Esophagus squamous epithelium (tissue), 5 donors: Measurements from ENCODE around the gene SSTR3. TPM values are rescaled to one million over a fixed set of nuclear protein-coding genes. Genes with fewer than 3 reads are reported as not detected.

Experiments used
- DNase-seq: peaks from one replicate; lab custom pipeline; 2025; lab: John Stamatoyannopoulos, UW
- H3K27ac ChIP-seq, 4 donors: fragments of 200-600 bp; sonication (generic); one replicate each; pipeline ENCODE4 v1.5.1; 2016 to 2019; ENCODE audit warnings: mild to moderate bottlenecking in 1 of 4
- H3K27me3 ChIP-seq, 4 donors: fragments of 200-600 bp; sonication (generic); 1 replicate in 3 of 4; 2 replicates in 1 of 4; pipeline versions ENCODE4 v1.5.1 to v1.6.0; 2017 to 2021; ENCODE audit warnings: antibody characterized with exemption in 1 of 4
- H3K36me3 ChIP-seq, 3 donors: fragments of 200-600 bp; sonication (generic); one replicate each; pipeline ENCODE4 v1.5.1; 2016 to 2019
- H3K4me1 ChIP-seq, 3 donors: fragments of 200-600 bp; sonication (generic); one replicate each; pipeline ENCODE4 v1.5.1; 2017 to 2019
- H3K4me3 ChIP-seq, 4 donors: fragments of 200-600 bp; sonication (generic); 1 replicate in 3 of 4; 2 replicates in 1 of 4; pipeline ENCODE4 v1.5.1; 2016 to 2019; ENCODE audit warnings: mild to moderate bottlenecking in 2 of 4, moderate library complexity in 1 of 4
- H3K9me3 ChIP-seq, 3 donors: fragments of 200-600 bp; sonication (generic); one replicate each; pipeline ENCODE4 v1.5.1; 2016 to 2019
- POLR2A ChIP-seq, 4 donors: fragments of 450-650 bp; IDR thresholded peaks; one replicate each; pipeline ENCODE4 v1.6.1; 2017; ENCODE audit warnings: antibody characterized with exemption in 4 of 4, mild to moderate bottlenecking in 4 of 4, moderate library complexity in 3 of 4
- WGBS, 2 donors: methylation state at CpG; one replicate each; pipeline ENCODE4 v1.1.5; 2018; 5-methylcytosine and 5-hydroxymethylcytosine counted together
- intact Hi-C: fragments of 100-400 bp; cut with DNase I; formaldehyde crosslinking; loops from one replicate; pipeline ENCODE4 v1.15.0; 2022
- total RNA-seq, 4 donors: library from RNA; depleted of rRNA; stranded (reverse); fragments of >200 nt; gene quantifications; one replicate each; pipeline ENCODE4 v1.1.0, GENCODE V29; 2016
- TF ChIP-seq, protein P1 (sequence below), 6 experiments: fragments of 450-650 bp in 4 of 6; fragments of 200-600 bp in 2 of 6; sonication (generic) in 2 of 6; IDR thresholded peaks; one replicate each; pipeline ENCODE4 v1.5.1; 2016 to 2019; ENCODE audit warnings: antibody characterized with exemption in 6 of 6, mild to moderate bottlenecking in 4 of 6, moderate library complexity in 4 of 6
- donor health status: DM: yes; HTN: yes; CAD: no.

SSTR3 gene
- total RNA-seq, 4 donors from 2014 or later: not detected

DNA sequence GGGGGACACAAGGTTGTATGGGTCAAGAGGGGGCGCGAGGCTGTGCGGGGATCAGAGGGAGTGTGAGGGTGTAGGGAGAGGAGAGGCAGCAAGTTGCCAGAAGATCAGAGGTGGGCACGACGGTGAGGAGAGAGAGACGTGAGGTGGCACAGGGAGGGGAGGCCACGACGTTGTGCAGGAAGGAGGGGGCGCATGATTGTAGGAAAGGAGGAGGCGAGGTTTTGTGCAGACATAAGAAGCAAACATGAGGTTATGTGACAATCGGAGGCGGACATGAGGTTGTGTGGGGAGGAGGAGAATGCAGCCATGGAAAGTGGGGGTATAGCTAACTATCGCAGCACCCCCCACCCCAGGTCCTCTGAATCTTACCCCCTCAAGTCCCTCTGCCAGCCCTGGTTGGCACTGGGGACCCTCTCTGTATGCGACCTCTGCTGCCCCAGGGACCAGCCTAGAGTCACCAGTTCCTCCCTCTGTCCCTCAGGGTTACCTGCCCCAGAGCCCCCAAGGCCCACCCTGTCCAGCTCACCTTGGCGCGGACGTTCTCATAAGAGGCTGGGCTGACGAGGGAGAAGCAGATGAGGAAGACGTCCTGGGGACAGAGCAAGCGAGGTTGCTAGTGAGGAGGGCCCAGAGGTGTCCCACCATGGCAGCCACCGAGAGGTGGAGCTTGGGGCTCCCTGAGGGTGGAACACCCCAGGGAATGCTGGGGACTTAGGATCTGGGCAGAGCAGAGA is 19.3 kb upstream of the SSTR3 start:
- 70 to 76% methylated on average over 14 to 15 of the region's 21 CpGs for WGBS, 2 donors
- no peaks in the 10 kb centered on the region for H3K36me3 ChIP-seq
- H3K4me1 ChIP-seq: peaks cover 13 to 56% (median 15%) of the 10 kb centered on the region in 3 donors
- no peak overlapping the region for H3K4me3 ChIP-seq
- intact Hi-C loops: no loop called here
- H3K9me3 ChIP-seq: no peaks in the 10 kb centered on the region
- no peak for TF ChIP-seq POLR2A (IDR thresholded peaks at IDR 0.05)
- TF ChIP-seq, protein P1, sequence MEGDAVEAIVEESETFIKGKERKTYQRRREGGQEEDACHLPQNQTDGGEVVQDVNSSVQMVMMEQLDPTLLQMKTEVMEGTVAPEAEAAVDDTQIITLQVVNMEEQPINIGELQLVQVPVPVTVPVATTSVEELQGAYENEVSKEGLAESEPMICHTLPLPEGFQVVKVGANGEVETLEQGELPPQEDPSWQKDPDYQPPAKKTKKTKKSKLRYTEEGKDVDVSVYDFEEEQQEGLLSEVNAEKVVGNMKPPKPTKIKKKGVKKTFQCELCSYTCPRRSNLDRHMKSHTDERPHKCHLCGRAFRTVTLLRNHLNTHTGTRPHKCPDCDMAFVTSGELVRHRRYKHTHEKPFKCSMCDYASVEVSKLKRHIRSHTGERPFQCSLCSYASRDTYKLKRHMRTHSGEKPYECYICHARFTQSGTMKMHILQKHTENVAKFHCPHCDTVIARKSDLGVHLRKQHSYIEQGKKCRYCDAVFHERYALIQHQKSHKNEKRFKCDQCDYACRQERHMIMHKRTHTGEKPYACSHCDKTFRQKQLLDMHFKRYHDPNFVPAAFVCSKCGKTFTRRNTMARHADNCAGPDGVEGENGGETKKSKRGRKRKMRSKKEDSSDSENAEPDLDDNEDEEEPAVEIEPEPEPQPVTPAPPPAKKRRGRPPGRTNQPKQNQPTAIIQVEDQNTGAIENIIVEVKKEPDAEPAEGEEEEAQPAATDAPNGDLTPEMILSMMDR (IDR thresholded peaks at IDR 0.05): no peak
- H3K27me3 ChIP-seq: peaks cover 0 to 48% (median 0%) of the 10 kb centered on the region in 4 donors
- no peak for DNase-seq
- peak overlapping the region in 2 of 4 donors; percentile 33 to 84 for H3K27ac ChIP-seq

DNA sequence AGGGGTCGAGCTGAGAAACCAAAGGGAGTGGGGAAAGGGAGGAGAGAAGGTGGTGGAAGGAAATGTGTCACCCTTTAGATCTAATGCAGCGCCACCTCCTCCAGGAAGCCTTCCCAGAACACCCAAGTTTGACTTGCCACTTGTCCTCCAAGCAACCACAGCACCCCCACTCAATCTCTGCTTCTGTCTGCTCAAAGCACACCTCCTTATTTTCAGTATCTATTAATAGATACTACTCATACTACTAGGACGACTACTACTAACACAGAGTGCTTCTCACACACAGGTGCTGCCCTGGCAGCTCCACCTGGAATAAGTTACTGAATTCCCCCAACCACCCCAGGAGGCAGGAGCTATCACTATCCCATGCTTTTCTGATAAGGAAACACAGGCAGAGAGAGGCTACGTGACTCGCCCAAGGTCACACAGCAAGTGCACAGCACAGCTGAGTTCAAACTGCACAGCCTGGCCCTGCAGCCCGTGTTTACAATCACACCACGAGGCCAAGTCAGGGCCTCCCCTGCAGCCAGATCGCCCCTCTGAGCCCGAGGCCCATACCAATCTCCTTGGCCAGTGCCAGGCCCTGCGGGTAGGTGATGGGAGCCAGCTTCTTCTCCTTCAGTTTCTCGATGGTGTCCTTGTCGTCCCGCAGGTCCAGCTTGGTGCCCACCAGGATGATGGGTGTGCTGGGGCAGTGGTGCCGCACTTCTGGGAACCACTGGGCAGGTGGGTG is 18.6 kb upstream of the SSTR3 start:
- intact Hi-C loops: no loop called here
- Histone ChIP-seq H3K9me3 (no peaks in the 10 kb centered on the region), H3K4me1 (peaks cover 13 to 54% (median 15%) of the 10 kb centered on the region in 3 donors), H3K27ac (peak overlapping the region in 2 of 4 donors; percentile 74 to 84), H3K4me3 (no peak overlapping the region), H3K36me3 (no peaks in the 10 kb centered on the region), H3K27me3 (peaks cover 0 to 40% (median 0%) of the 10 kb centered on the region in 4 donors)
- no peak for DNase-seq
- 53 to 69% methylated on average over 8 to 10 of the region's 14 CpGs for WGBS, 2 donors
- TF ChIP-seq, protein P1 (IDR thresholded peaks at IDR 0.05): no peak
- no peak for TF ChIP-seq POLR2A (IDR thresholded peaks at IDR 0.05)

DNA sequence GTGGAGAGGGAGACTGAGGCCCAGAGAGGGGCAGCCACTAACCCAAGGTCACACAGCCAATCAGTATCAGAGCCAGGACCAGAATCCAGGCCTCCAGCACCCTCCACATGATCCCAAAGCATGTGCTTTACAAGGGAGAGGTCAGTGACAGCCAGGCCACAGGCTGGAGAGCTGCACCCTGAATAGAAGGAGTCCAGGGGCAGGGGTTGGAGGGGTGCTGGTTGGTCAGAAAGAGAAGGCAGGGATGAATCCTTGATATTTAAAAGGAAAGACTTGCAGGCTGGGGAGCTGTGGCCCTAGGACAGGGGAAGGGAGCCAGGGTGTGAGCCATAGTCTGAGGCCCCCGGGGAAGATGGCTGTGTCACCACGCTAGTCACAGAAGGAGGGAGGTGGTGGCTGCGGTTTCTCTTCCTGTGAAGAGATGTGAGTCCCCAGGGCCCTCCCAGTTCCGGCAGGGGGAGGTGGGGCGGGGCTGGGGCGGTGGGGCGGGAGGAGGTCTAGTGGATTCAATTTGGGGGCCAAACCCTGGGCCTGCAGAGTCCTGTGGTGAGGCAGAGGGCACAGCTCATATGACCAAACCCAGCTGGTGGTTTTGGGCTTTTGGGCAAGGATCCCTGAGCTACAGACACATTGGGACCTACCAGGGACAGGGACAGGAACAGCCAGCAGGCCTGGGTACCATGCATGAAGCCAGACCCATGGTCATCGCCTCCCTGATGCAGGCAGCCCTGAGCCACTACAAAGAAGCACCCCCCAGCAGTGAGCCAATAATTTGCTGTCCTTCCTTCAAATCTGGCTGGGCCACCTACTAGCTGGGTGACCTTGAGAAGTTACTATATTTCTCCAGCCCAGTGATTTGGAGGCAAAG is 17.8 kb upstream of the SSTR3 start:
- no peak for DNase-seq
- no peaks in the 10 kb centered on the region for H3K36me3 ChIP-seq
- intact Hi-C loops: no loop called here
- peaks cover 0 to 32% (median 0%) of the 10 kb centered on the region in 4 donors for H3K27me3 ChIP-seq
- 36 to 40% methylated on average over 4 to 5 of the region's 8 CpGs for WGBS, 2 donors
- peak overlapping the region; percentile 26 to 84 (median 60) for H3K27ac ChIP-seq
- peaks cover 13 to 46% (median 15%) of the 10 kb centered on the region in 3 donors for H3K4me1 ChIP-seq
- H3K9me3 ChIP-seq: no peaks in the 10 kb centered on the region
- no peak overlapping the region for H3K4me3 ChIP-seq
- TF ChIP-seq, protein P1 (IDR thresholded peaks at IDR 0.05): no peak
- no peak for TF ChIP-seq POLR2A (IDR thresholded peaks at IDR 0.05)

DNA sequence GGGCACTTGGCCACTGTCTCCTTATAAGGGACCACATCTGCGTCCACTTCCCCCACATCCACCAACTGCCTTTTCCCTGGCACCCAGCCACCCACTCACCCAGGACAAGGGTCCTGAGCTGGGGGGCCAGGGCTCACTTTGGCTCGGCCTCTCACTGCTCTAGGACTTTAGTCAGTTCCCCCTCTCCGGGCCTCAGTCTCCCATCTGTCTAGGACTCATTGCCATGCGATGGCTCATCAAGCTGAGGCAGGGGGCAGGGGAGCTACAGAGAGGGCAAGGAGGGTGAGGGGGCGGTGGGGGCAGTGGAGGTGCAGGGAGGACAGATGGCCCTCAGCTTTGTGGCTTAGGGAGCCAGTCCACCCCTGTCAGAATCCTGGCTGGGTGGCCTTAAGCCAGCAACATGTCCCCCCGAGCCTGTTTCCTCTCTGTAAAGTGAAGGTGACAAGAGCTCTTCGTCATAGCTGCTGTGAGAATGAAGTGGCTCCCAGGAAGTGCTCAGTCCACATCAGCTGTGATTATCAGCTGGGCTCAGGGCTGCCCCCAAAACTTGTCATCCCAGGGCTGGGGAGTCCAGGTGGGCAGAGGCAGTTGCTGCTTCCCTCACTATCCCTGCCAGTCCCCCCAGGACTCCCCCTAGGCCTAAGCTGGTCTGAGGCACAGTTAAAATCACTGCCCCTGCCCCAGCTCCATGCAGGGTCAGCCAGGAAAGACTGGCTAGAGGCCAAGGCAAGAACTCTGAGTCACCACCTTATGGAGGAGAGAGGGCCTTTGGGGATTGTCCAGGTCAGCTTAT is 16.9 kb upstream of the SSTR3 start:
- DNase-seq: no peak
- intact Hi-C loops: no loop called here
- Histone ChIP-seq H3K27ac (peak overlapping the region; percentile 26 to 84 (median 60)), H3K4me1 (peaks cover 13 to 46% (median 15%) of the 10 kb centered on the region in 3 donors), H3K36me3 (no peaks in the 10 kb centered on the region), H3K4me3 (no peak overlapping the region), H3K9me3 (no peaks in the 10 kb centered on the region), H3K27me3 (peaks cover 0 to 24% (median 0%) of the 10 kb centered on the region in 4 donors)
- 29 to 72% methylated on average over 2 to 3 of the region's 7 CpGs for WGBS, 2 donors
- TF ChIP-seq, protein P1 (IDR thresholded peaks at IDR 0.05): no peak
- TF ChIP-seq POLR2A (IDR thresholded peaks at IDR 0.05): no peak
